ENCODE results near the gene PADI4.

- TF ChIP-seq CTCF (IDR thresholded peaks at IDR 0.05) (no peak), MYBL2 (CRISPR knock-in tag; IDR thresholded peaks at IDR 0.05) (no peak), ZNF396 (CRISPR knock-in tag; IDR thresholded peaks at IDR 0.05; ENCODE audit: borderline replicate concordance) (no peak), SMAD3 (CRISPR knock-in tag; IDR thresholded peaks at IDR 0.05; ENCODE audit: borderline replicate concordance) (no peak)
These were observed 35.9 kb upstream of the PADI4 start for GRCh38 chr1:17272066-17272465.
